ENCODE data around the gene F8.
"Not testable (repeated sequence)": the region's sequence is repeated elsewhere in the genome, so short reads cannot be mapped to it uniquely, and the experiment has no call there.

The F8 gene

GRCh38 chrX:154817048-154817618 lies 205.4 kb downstream of the F8 start:
- not testable (repeated sequence) for DNase-seq

- not testable (repeated sequence) for DNase-seq
These were observed 206.1 kb downstream of the F8 start for GRCh38 chrX:154816326-154816898.

GRCh38 chrX:154815274-154815818 lies 207.2 kb downstream of the F8 start:
- no peak for DNase-seq

- no peak for DNase-seq
These were observed 208.7 kb downstream of the F8 start for GRCh38 chrX:154813801-154814200.

GRCh38 chrX:154812341-154813101 lies 210.0 kb downstream of the F8 start:
- no peak for DNase-seq

GRCh38 chrX:154809939-154810665 lies 212.4 kb downstream of the F8 start:
- DNase-seq = no peak

- no peak for DNase-seq
These were observed 215.6 kb downstream of the F8 start for GRCh38 chrX:154806837-154807501.

- DNase-seq = no peak
These were observed 216.8 kb downstream of the F8 start for GRCh38 chrX:154805696-154806091.

GRCh38 chrX:154804957-154805695 lies 217.4 kb downstream of the F8 start, which contains the start of gene MPP1:
Gene MPP1 (minus strand): TSS chrX:154805485. CDS start chrX:154805373, 112 bp downstream.
- DNase-seq = peak in 55 of 58 donors; percentile 7 to 79 (median 54)

- DNase-seq = peak in 2 of 58 donors; percentile 4 to 9
These were observed 218.1 kb downstream of the F8 start for GRCh38 chrX:154804261-154804956.

- DNase-seq = no peak
These were observed 219.6 kb downstream of the F8 start for GRCh38 chrX:154802947-154803346.

GRCh38 chrX:154800478-154801210 lies 221.9 kb downstream of the F8 start:
- DNase-seq = no peak

GRCh38 chrX:154799556-154800348 lies 222.8 kb downstream of the F8 start:
- peak in 1 of 58 donors; percentile 0 for DNase-seq

- DNase-seq = no peak
These were observed 225.5 kb downstream of the F8 start for GRCh38 chrX:154797006-154797405.

- DNase-seq = no peak
These were observed 227.5 kb downstream of the F8 start for GRCh38 chrX:154795016-154795415.

GRCh38 chrX:154793084-154793795 lies 229.3 kb downstream of the F8 start:
- no peak for DNase-seq

- DNase-seq = no peak
These were observed 230.6 kb downstream of the F8 start for GRCh38 chrX:154791939-154792338.

Data from anterior cingulate cortex (tissue), 58 donors.